Activated naive CD4-positive, alpha-beta T cell treated with anti-CD3 and anti-CD28 coated beads, Interleukin-2, amount 10 ng/mL, durations not matched to agents 7 days and 5 days (primary cell): ENCODE data around the gene RALGAPB.

ENCODE experiments used
- CTCF ChIA-PET: fragments of 350-600 bp; sonication (Branson Sonifier 250); formaldehyde crosslinking; loops from one replicate; lab custom pipeline; 2021; ENCODE audit warnings: antibody characterized with exemption; lab: Charles Lee
- DNase-seq: peaks from one replicate; pipeline ENCODE4 v3.0.0-alpha.2; 2020
- H3K27ac Mint-ChIP-seq: one replicate; pipeline ENCODE4 v1.8.0; 2021; ENCODE audit warnings: mild to moderate bottlenecking, moderate library complexity, mixed read lengths
- H3K27me3 Mint-ChIP-seq: one replicate; pipeline ENCODE4 v1.8.0; 2021; ENCODE audit warnings: mild to moderate bottlenecking, mixed read lengths
- H3K36me3 Mint-ChIP-seq: one replicate; pipeline ENCODE4 v1.8.0; 2021; ENCODE audit warnings: mixed read lengths
- H3K4me1 Mint-ChIP-seq: one replicate; pipeline ENCODE4 v1.8.0; 2021; ENCODE audit warnings: mixed read lengths
- H3K4me3 Mint-ChIP-seq: one replicate; pipeline ENCODE4 v1.8.0; 2021; ENCODE audit warnings: mild to moderate bottlenecking, moderate library complexity, mixed read lengths
- H3K9me3 Mint-ChIP-seq: one replicate; pipeline ENCODE4 v1.8.0; 2021; ENCODE audit warnings: mixed read lengths

RALGAPB gene

GRCh38 chr20:38617011-38617829 is 144.6 kb downstream of the RALGAPB start:
- Mint-ChIP-seq H3K9me3 (no peaks in the 10 kb centered on the region), H3K27me3 (peaks cover 44% of the 10 kb centered on the region)

DNA sequence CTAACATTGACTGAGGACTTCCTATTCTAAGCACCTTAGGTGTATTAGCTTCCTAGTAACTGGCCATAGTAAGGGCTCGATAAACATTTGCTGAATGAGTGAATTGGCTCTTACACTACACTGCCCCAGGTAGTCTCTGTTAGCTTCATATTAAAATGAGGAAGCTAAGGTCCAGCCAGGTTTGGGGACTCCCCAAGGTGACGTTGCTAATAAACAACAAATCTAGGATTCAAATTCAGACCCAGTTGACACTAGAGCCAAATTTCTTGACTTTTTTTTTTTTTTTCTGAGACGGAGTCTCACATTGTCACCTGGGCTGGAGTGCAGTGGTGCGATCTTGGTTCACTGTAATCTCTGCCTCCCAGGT is 145.2 kb downstream of the RALGAPB start:
- Mint-ChIP-seq H3K9me3 (no peaks in the 10 kb centered on the region), H3K27me3 (peaks cover 50% of the 10 kb centered on the region), H3K4me3 (no peak overlapping the region), H3K27ac (no peak overlapping the region), H3K4me1 (no peaks in the 10 kb centered on the region), H3K36me3 (no peaks in the 10 kb centered on the region)
- DNase-seq, result no peak
- CTCF ChIA-PET, result no interaction called here

More at GRCh38 chr20:38617011-38617829, 144.6 kb downstream of the RALGAPB start:
- DNase-seq, result no peak
- Mint-ChIP-seq H3K36me3 (no peaks in the 10 kb centered on the region), H3K4me3 (no peak overlapping the region), H3K4me1 (no peaks in the 10 kb centered on the region), H3K27ac (no peak overlapping the region)
- CTCF ChIA-PET, result no interaction called here

- DNase-seq, result no peak
- Mint-ChIP-seq H3K4me3 (no peak overlapping the region), H3K27ac (no peak overlapping the region), H3K36me3 (no peaks in the 10 kb centered on the region), H3K4me1 (no peaks in the 10 kb centered on the region), H3K27me3 (peaks cover 48% of the 10 kb centered on the region), H3K9me3 (no peaks in the 10 kb centered on the region)
- CTCF ChIA-PET, result interaction anchor here (1.3 kb wide), 1 partner anchor 21 kb away, joined by 3 read pairs; no protein-coding TSS in a partner anchor
Measured at GRCh38 chr20:38620441-38620840, 147.8 kb downstream of the RALGAPB start.

DNA sequence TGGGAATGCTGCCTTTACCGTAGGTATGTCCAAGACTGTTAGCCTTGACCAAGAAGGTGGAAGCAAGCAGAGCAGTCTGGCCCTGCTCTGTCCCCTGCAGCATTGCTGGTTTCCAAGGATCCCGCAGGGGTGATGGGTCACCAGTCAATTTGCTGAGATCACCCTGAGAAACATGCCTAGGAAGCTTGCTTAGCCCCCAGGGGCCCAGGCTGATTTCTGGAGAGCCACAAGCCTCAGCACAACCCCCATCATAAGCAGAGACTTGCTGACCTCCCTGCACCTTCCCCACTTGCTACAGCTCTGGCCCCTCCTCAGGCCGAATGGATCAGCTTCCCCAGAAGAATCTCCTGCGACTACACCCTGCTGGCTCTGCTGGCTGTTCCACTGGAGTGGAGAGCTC is 150.4 kb downstream of the RALGAPB start:
- no peaks in the 10 kb centered on the region for H3K36me3 Mint-ChIP-seq
- H3K4me1 Mint-ChIP-seq, result no peaks in the 10 kb centered on the region
- H3K27ac Mint-ChIP-seq, result no peak overlapping the region
- H3K9me3 Mint-ChIP-seq, result no peaks in the 10 kb centered on the region
- no peak overlapping the region for H3K4me3 Mint-ChIP-seq
- H3K27me3 Mint-ChIP-seq, result peaks cover 32% of the 10 kb centered on the region
- no peak for DNase-seq
- CTCF ChIA-PET, result interaction anchor here (0.6 kb wide), 1 partner anchor 109 kb away, joined by 4 read pairs; no protein-coding TSS in a partner anchor

DNA sequence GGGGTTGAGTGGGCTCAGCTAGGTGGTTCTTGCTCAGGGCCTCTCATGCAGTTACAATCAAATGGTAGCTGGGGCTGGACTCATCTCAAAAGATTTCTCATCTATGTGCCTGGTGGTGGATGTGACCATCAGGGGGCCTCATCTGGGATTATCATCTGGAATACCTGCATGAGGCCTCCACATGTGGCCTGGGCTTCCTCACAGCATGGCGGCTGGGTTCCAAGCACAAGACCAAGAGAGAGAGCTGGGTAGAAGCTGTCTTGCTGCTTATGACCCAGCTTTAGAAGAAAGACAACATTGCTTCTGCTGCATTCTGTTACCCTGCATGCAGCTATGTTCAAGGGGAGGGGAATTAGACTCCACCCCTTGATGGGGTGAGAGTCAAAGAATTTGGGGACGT is 151.4 kb downstream of the RALGAPB start:
- Mint-ChIP-seq H3K4me1 (no peaks in the 10 kb centered on the region), H3K4me3 (no peak overlapping the region), H3K36me3 (no peaks in the 10 kb centered on the region), H3K9me3 (no peaks in the 10 kb centered on the region), H3K27ac (no peak overlapping the region), H3K27me3 (peaks cover 33% of the 10 kb centered on the region)
- no peak for DNase-seq
- CTCF ChIA-PET, result no interaction called here

DNA sequence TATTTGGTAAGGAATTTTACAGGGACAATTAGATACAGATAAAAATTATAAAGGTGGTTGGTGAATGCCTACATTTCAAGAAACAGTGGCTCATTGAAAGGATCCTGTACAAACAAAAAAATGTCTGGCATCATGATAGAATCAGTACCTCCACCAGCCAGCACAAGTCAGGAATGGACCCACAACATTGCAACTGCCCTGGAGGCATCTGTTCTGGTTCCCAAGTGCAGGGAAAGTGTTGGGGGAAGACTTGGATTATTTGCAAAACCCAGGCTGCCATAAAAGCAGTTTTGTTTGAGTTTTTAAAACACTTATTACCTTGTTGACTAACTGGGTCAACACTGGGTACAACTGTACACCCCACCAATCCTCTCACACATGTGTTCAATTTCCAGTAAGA is 153.3 kb downstream of the RALGAPB start:
- DNase-seq, result no peak
- CTCF ChIA-PET, result no interaction called here
- H3K36me3 Mint-ChIP-seq, result no peaks in the 10 kb centered on the region
- peaks cover 33% of the 10 kb centered on the region for H3K27me3 Mint-ChIP-seq
- H3K4me3 Mint-ChIP-seq, result no peak overlapping the region
- H3K4me1 Mint-ChIP-seq, result no peaks in the 10 kb centered on the region
- no peaks in the 10 kb centered on the region for H3K9me3 Mint-ChIP-seq
- H3K27ac Mint-ChIP-seq, result no peak overlapping the region

DNA sequence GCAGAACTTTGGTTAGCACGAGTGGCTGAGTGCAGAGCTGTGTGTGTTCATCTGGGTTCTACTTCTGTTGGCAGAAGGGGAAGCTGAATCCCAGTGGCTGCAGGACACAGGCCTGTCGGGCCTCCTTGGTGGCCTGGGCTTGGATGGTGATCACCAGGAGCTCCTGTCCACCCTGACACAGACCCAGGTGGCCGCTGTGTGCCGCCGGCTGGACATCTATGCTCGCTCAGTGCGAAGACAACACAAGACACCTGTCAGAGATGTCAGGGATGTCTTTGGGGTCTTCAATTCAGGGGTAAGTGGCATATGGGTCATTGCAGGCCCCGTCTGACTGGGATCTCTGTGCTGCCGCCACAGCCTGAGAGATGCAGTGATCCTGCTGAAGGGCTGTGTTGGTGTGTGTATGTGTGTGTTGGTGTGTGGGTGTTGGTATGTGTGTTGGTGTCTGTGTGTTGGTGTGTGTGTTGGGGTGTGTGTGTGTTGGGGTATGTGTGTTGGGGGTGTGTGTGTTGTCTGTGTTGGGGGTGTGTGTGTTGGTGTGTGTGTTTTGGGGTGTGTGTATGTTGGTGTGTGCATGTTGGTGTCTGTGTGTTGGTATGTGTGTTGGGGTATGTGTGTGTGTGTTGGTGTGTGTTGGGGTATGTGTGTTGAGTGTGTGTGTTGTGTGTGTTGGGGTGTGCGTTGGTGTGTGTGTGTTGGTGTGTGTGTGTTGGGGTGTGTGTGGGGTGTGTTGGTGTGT is 154.4 kb downstream of the RALGAPB start:
- CTCF ChIA-PET, result no interaction called here
- H3K4me1 Mint-ChIP-seq, result no peaks in the 10 kb centered on the region
- H3K27ac Mint-ChIP-seq, result no peak overlapping the region
- H3K27me3 Mint-ChIP-seq, result peaks cover 38% of the 10 kb centered on the region
- H3K9me3 Mint-ChIP-seq, result no peaks in the 10 kb centered on the region
- H3K36me3 Mint-ChIP-seq, result no peaks in the 10 kb centered on the region
- no peak for DNase-seq
- no peak overlapping the region for H3K4me3 Mint-ChIP-seq
